Measurements from ENCODE around the gene PRELID1. TPM values are rescaled to one million over a fixed set of nuclear protein-coding genes. Genes with fewer than 3 reads are reported as not detected.

Gene PRELID1
- total and polyA plus RNA-seq, 11 donors: 30.3 to 160 (median 42.4) TPM

DNA sequence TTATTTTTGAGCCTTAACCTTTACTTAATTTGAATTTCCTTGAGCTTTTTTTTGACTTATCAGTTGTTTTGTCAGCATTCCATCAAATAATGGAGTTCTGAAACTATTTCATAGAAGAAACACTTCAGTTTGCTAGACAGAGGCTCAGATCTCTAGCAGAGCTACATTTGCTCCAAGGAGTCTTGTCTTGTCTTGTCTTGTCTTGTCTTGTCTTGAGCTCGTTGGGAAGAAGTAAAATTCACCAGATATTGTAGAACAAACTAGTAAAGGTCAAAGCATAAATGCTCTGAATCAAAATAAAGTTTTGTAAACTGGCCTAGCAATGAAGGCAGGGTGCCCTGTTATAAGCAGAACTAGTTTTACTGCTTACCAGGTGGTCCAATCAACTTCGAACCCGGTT, 33.6 kb upstream of the PRELID1 start:
- no peak for ATAC-seq

GRCh38 chr5:177270653-177271052, 32.9 kb upstream of the PRELID1 start:
- Histone ChIP-seq H3K4me3 (no peak overlapping the region), H3K36me3 (peaks cover 0 to 100% (median 95%) of the 10 kb centered on the region in 9 donors), H3K27ac (no peak overlapping the region), H3K4me1 (no peaks in the 10 kb centered on the region), H3K9me3 (no peaks in the 10 kb centered on the region), H3K27me3 (no peaks in the 10 kb centered on the region)
- intact Hi-C loops (cut with DNase I): no loop called here
- DNase-seq (no peak), ATAC-seq (no peak)
- 90 to 98% (median 94%) methylated on average over 3 of the region's 3 CpGs for WGBS, 4 donors
- TF ChIP-seq POLR2A (IDR thresholded peaks at IDR 0.05) (no peak), CTCF (IDR thresholded peaks at IDR 0.05) (no peak)

More for the DNA sequence above, 33.6 kb upstream of the PRELID1 start:
- Histone ChIP-seq H3K4me1 (no peaks in the 10 kb centered on the region), H3K27ac (no peak overlapping the region), H3K27me3 (no peaks in the 10 kb centered on the region), H3K9me3 (no peaks in the 10 kb centered on the region), H3K36me3 (peaks cover 0 to 99% (median 96%) of the 10 kb centered on the region in 9 donors), H3K4me3 (no peak overlapping the region)
- WGBS, 4 donors: 84 to 93% (median 91%) methylated on average over 3 of the region's 3 CpGs
- DNase-seq: no peak
- TF ChIP-seq POLR2A (IDR thresholded peaks at IDR 0.05) (no peak), CTCF (IDR thresholded peaks at IDR 0.05) (no peak)
- intact Hi-C loops (cut with DNase I): no loop called here

DNA sequence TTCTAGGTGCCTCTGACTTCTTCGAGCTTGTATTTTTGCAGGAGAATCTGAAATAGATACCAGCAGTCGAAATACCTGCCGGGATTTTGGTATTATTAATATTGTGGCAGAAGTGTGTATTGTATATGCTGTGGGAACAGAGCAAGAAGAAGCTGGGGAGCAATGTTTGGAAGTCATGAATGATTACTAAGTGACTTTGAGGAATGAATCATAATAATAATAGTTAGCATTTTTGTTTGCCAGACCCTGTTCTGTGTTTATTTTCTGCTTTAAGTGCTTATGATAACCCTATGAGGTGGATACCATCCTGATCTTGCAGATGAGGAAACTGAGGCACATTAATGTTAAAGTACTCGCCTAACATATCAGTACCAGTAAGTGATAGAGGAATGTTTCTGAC, 32.5 kb upstream of the PRELID1 start:
- no peak for ATAC-seq
- H3K36me3 ChIP-seq: peaks cover 0 to 100% (median 95%) of the 10 kb centered on the region in 9 donors

DNA sequence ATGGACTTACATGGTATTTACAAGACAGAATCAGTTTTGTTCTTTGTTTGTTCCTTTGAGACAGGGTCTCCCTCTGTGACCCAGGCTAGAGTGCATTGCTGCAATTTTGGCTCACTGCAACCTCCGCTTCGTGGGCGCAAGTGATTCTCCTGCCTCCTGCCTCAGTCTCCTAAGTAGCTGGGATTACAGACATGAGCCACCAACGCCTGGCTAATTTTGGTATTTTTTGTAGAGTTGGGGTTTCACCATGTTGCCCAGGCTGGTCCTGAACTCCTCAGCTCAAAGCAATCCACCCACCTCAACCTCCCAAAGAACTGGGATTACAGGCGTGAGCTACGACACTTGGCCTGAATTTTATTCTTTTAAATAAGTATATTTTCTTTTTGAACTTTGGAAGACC, 27.7 kb upstream of the PRELID1 start:
- ATAC-seq: no peak
- intact Hi-C loops (cut with DNase I): no loop called here
- TF ChIP-seq CTCF (IDR thresholded peaks at IDR 0.05): no peak
- no peak for TF ChIP-seq POLR2A (IDR thresholded peaks at IDR 0.05)

More for the DNA sequence above, 32.5 kb upstream of the PRELID1 start:
- H3K27ac ChIP-seq: no peak overlapping the region
- DNase-seq: no peak
- no peaks in the 10 kb centered on the region for H3K4me1 ChIP-seq
- intact Hi-C loops (cut with DNase I): no loop called here
- no peaks in the 10 kb centered on the region for H3K9me3 ChIP-seq
- no peak for TF ChIP-seq POLR2A (IDR thresholded peaks at IDR 0.05)
- no peak for TF ChIP-seq CTCF (IDR thresholded peaks at IDR 0.05)
- no peak overlapping the region for H3K4me3 ChIP-seq
- H3K27me3 ChIP-seq: no peaks in the 10 kb centered on the region
- WGBS, 4 donors: 96 to 99% (median 97%) methylated on average over 4 of the region's 4 CpGs

More for the DNA sequence above, 27.7 kb upstream of the PRELID1 start:
- no peaks in the 10 kb centered on the region for H3K27me3 ChIP-seq
- no peaks in the 10 kb centered on the region for H3K9me3 ChIP-seq
- no peak overlapping the region for H3K27ac ChIP-seq
- peaks cover 0 to 95% (median 92%) of the 10 kb centered on the region in 9 donors for H3K36me3 ChIP-seq
- no peak for DNase-seq
- WGBS, 4 donors: 79 to 97% (median 94%) methylated on average over 6 of the region's 6 CpGs
- no peak overlapping the region for H3K4me3 ChIP-seq
- H3K4me1 ChIP-seq: no peaks in the 10 kb centered on the region
